Nephron (organoid): ENCODE measurements around the gene RIN1.

Experiments
- H3K27ac Mint-ChIP-seq, 3 experiments: 2 replicates each; pipeline ENCODE4 v1.8.0; 2020; ENCODE audit warnings: mixed read lengths in 3 of 3, mild to moderate bottlenecking in 2 of 3, moderate library complexity in 1 of 3
- H3K27me3 Mint-ChIP-seq: 2 replicates; pipeline ENCODE4 v1.8.0; 2021; ENCODE audit warnings: low read depth, mild to moderate bottlenecking, moderate library complexity, mixed read lengths
- H3K36me3 Mint-ChIP-seq: 2 replicates; pipeline ENCODE4 v1.8.0; 2020; ENCODE audit warnings: low read depth, mixed read lengths
- H3K4me1 Mint-ChIP-seq: 2 replicates; pipeline ENCODE4 v1.8.0; 2020; ENCODE audit warnings: mixed read lengths
- H3K4me3 Mint-ChIP-seq, 3 experiments: 2 replicates each; pipeline ENCODE4 v1.8.0; 2020; ENCODE audit warnings: mild to moderate bottlenecking in 3 of 3, mixed read lengths in 3 of 3, moderate library complexity in 2 of 3
- H3K9me3 Mint-ChIP-seq: 2 replicates; pipeline ENCODE4 v1.8.0; 2020; ENCODE audit warnings: mixed read lengths
- TF ChIP-seq, protein P1 (sequence below), 3 experiments: fragments of 200-600 bp; sonication (generic); IDR thresholded peaks; one replicate each; pipeline ENCODE4 v1.5.0; 2021; ENCODE audit warnings: antibody characterized with exemption in 3 of 3; ENCODE audit not compliant: unreplicated experiment in 3 of 3

RIN1 gene

GRCh38 chr11:66310324-66310723, 25.9 kb downstream of the RIN1 start:
- TF ChIP-seq, protein P1, sequence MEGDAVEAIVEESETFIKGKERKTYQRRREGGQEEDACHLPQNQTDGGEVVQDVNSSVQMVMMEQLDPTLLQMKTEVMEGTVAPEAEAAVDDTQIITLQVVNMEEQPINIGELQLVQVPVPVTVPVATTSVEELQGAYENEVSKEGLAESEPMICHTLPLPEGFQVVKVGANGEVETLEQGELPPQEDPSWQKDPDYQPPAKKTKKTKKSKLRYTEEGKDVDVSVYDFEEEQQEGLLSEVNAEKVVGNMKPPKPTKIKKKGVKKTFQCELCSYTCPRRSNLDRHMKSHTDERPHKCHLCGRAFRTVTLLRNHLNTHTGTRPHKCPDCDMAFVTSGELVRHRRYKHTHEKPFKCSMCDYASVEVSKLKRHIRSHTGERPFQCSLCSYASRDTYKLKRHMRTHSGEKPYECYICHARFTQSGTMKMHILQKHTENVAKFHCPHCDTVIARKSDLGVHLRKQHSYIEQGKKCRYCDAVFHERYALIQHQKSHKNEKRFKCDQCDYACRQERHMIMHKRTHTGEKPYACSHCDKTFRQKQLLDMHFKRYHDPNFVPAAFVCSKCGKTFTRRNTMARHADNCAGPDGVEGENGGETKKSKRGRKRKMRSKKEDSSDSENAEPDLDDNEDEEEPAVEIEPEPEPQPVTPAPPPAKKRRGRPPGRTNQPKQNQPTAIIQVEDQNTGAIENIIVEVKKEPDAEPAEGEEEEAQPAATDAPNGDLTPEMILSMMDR (IDR thresholded peaks at IDR 0.05; ENCODE audit: unreplicated experiment in 3 of 3), result no peak
- H3K4me3 Mint-ChIP-seq, result peak overlapping the region in 1 of 3 experiments; percentile 91
- H3K36me3 Mint-ChIP-seq, result peaks cover 2% of the 10 kb centered on the region
- H3K27ac Mint-ChIP-seq, result no peak overlapping the region
- peaks cover 16% of the 10 kb centered on the region for H3K27me3 Mint-ChIP-seq
- H3K4me1 Mint-ChIP-seq, result peaks cover 8% of the 10 kb centered on the region
- H3K9me3 Mint-ChIP-seq, result no peaks in the 10 kb centered on the region

- H3K4me1 Mint-ChIP-seq, result peaks cover 5% of the 10 kb centered on the region
- no peak overlapping the region for H3K27ac Mint-ChIP-seq
- H3K9me3 Mint-ChIP-seq, result no peaks in the 10 kb centered on the region
- H3K4me3 Mint-ChIP-seq, result no peak overlapping the region
- peaks cover 16% of the 10 kb centered on the region for H3K27me3 Mint-ChIP-seq
- no peaks in the 10 kb centered on the region for H3K36me3 Mint-ChIP-seq
- TF ChIP-seq, protein P1 (IDR thresholded peaks at IDR 0.05; ENCODE audit: unreplicated experiment in 3 of 3), result no peak
These were observed 26.8 kb downstream of the RIN1 start for GRCh38 chr11:66309475-66309874.

DNA sequence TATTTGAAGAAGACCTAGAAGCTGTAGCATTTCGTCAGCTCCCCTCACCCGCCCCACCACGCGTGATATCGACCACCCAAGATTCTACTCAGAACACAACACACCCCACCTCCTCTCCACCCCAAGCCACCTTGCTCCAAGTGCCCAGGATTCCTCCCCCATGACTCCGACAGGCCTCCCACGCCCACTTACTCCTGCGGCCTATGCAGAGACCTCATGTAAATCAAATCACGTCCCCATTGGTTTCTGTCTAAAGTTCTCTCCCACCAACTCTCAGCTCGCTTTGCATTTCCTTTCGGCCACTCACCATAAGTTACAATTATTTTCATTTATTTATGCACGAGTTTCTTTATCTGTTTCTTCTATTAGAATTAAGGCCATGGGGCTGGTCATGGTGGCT, 33.6 kb downstream of the RIN1 start:
- TF ChIP-seq, protein P1 (IDR thresholded peaks at IDR 0.05; ENCODE audit: unreplicated experiment in 3 of 3), result no peak
- no peaks in the 10 kb centered on the region for H3K9me3 Mint-ChIP-seq
- H3K27ac Mint-ChIP-seq, result no peak overlapping the region
- no peak overlapping the region for H3K4me3 Mint-ChIP-seq
- no peaks in the 10 kb centered on the region for H3K36me3 Mint-ChIP-seq
- peaks cover 11% of the 10 kb centered on the region for H3K27me3 Mint-ChIP-seq
- H3K4me1 Mint-ChIP-seq, result no peaks in the 10 kb centered on the region

- Mint-ChIP-seq H3K36me3 (no peaks in the 10 kb centered on the region), H3K4me3 (no peak overlapping the region)
- TF ChIP-seq, protein P1 (IDR thresholded peaks at IDR 0.05; ENCODE audit: unreplicated experiment in 3 of 3), result no peak
These were observed 37.0 kb downstream of the RIN1 start for GRCh38 chr11:66299186-66299585.

GRCh38 chr11:66297610-66298009, 38.6 kb downstream of the RIN1 start:
- no peaks in the 10 kb centered on the region for H3K9me3 Mint-ChIP-seq

More at GRCh38 chr11:66299186-66299585, 37.0 kb downstream of the RIN1 start:
- no peaks in the 10 kb centered on the region for H3K4me1 Mint-ChIP-seq
- H3K27me3 Mint-ChIP-seq, result peaks cover 34% of the 10 kb centered on the region
- H3K27ac Mint-ChIP-seq, result no peak overlapping the region
- H3K9me3 Mint-ChIP-seq, result no peaks in the 10 kb centered on the region

More at GRCh38 chr11:66297610-66298009, 38.6 kb downstream of the RIN1 start:
- Mint-ChIP-seq H3K4me1 (no peaks in the 10 kb centered on the region), H3K36me3 (no peaks in the 10 kb centered on the region), H3K4me3 (no peak overlapping the region), H3K27ac (no peak overlapping the region), H3K27me3 (peaks cover 50% of the 10 kb centered on the region)
- TF ChIP-seq, protein P1 (IDR thresholded peaks at IDR 0.05; ENCODE audit: unreplicated experiment in 3 of 3), result no peak
